HG02970 (cell line): ENCODE data around the gene IFIT5.
"Not testable (repeated sequence)": the region's sequence is repeated elsewhere in the genome, so short reads cannot be mapped to it uniquely, and the experiment has no call there.

Experiments used
- ATAC-seq: cut with Tn5 transposase; IDR thresholded peaks from one replicate; pipeline ENCODE4 v1.9.1; 2021; ENCODE audit warnings: mild to moderate bottlenecking, moderate library complexity, moderate number of reproducible peaks; ENCODE audit not compliant: unreplicated experiment, low FRiP score

Gene IFIT5

GRCh38 chr10:89425000-89425399, 10.6 kb downstream of the IFIT5 start:
- ATAC-seq, result no peak

GRCh38 chr10:89426230-89426868, 12.0 kb downstream of the IFIT5 start:
- ATAC-seq, result no peak

DNA sequence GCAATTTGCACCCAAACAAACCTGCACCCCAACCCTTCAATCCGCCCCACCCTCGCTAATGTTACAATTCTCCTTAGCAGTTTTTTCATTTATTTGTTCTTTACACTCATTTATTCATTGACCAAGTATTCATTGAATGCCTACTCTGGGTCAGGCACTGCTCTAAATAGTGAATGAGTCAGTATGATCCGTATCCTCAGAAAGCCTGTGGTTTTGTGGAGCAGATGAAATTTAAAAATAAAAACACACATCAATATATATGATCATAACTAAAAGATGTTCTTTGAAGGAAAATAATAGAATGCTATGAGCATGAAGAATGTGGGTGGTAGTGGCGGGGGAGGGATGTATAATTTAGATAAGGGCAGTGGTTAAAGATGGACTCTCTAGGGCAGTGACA, 13.3 kb downstream of the IFIT5 start:
- no peak for ATAC-seq

- no peak for ATAC-seq
Measured at GRCh38 chr10:89428877-89429276, 14.5 kb downstream of the IFIT5 start.

DNA sequence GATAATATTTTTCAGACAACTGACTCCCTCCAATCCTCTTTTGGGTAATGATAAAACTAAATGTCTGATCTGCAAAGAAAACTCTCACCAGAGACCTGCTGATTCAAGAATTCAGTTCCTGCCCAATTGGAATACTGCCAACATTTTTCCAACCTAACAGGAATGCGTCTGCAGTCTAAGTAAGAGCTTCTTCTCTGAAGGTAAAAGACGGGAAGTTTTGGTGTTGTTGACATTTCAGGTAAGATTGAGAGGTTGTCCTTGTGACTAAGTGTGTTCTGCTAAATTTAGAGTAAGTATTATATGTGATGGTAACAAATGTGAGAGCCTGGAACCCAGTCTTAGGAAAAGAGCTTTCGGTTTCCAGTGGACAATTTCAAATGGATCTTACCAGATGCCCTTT, 17.6 kb downstream of the IFIT5 start:
- no peak for ATAC-seq

DNA sequence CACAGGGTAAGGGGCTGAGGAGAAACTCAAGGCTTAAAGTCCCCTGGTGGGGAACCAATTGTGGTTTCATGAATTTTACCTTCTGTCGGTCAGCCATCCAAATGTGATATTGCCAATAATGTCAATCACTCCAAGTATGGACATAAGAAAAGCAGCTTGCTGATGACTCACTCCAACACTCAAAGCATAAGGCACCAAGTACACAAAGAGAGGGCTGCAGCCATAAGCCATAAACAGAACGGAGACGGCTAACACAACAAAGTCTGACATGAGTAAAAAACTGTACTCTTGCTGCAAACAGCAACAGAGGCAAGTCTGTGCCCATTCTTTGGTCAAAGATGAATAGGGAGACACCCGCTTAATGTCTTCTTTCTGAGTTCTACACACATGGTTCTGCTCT, 24.2 kb downstream of the IFIT5 start:
- ATAC-seq, result no peak

- no peak for ATAC-seq
Measured at GRCh38 chr10:89440226-89441009, 26.1 kb downstream of the IFIT5 start.

GRCh38 chr10:89442289-89442688, 27.9 kb downstream of the IFIT5 start:
- no peak for ATAC-seq

DNA sequence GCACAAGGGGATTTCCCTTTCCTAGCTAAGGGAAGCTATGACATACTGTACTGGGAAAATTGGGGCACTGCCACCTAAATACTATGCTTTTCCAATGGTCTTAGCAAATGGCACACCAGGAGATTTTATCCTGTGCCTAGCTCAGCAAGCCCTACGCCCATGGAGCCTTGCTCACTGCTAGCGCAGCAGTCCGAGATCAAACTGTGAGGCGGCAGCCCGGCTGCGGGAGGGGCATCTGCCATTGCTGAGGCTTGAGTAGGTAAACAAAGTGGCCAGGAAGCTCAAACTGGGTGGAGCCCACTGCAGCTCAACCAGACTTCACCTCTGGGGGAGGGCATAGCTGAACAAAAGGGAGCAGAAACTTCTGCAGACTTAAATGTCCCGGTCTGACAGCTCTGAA, 30.5 kb downstream of the IFIT5 start:
- ATAC-seq, result not testable (repeated sequence)

DNA sequence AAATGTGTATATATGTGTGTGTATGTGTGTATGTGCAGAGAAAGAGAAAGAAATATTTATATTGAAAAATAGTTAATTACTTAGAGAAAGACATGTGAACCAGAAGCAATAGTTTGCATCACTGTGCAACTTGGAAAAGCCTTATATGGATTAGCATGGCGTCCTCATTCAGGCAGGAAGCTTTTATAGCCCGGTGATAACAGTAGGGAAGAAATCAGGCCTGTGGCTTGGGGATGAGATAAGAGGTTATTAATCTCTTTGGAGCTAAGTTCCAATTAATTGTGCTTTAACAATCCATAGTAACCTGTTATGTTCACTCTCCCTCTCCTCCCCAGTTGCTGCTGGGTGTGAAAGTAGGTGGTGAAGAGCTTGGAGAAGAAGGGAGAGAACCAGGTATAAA, 36.5 kb downstream of the IFIT5 start:
- ATAC-seq, result no peak

- no peak for ATAC-seq
Measured at GRCh38 chr10:89452193-89452592, 37.8 kb downstream of the IFIT5 start.

DNA sequence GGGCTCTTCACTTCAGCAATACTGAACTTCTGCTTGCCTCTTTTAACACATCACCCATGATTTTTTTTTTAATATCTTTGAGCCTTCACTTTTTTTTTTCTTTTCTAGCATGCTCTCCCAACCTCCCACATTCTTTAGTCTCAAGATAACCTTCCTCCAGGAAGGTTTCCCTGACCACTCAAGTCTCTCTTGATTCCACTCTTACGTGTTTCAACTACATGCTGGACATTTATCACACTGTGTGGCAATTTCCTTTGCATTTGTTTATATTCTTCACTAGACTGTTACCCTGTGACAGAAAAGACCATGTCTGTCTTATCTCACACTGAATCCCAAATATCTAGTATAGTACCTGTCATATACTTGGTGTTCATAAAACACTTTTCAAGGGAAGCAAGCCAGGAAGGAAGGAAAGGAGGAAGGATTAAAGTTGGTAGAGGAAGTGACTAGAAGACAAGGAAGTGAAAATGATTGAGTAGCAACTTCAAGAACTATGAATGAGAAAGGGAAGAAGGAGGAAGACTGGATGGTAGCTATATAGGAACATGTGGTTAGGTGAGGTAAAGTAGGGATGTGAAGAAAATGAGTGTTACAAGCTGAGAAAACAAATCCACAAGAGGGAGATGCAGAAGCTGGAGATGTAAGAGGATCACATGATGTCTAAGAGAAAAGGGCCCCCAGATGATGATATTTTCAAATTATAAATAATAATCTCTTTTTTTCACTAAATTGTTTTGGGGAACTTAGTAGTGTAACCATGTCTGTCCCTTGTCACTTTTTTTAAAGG, 40.4 kb downstream of the IFIT5 start:
- no peak for ATAC-seq

GRCh38 chr10:89458291-89458690, 43.9 kb downstream of the IFIT5 start:
- ATAC-seq, result no peak

DNA sequence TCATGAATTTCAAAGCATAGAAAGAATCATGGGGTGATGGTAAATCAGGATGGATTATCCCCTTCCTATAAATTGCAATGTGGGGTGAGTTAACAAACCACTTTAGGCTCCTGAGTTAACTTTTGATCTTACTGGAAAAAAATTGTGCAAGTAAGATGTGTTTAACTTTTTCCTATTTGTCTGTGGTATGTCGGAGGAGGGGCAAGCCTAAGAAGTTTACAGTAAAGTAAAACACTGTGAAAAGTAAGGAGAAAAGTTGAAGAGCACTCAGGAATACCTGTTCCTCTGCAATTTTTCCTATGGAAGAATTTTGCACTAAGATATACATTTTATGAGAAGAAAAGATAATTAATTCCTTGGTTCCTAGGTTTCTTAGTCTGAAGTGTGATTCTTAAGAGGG, 44.4 kb downstream of the IFIT5 start:
- ATAC-seq, result no peak

DNA sequence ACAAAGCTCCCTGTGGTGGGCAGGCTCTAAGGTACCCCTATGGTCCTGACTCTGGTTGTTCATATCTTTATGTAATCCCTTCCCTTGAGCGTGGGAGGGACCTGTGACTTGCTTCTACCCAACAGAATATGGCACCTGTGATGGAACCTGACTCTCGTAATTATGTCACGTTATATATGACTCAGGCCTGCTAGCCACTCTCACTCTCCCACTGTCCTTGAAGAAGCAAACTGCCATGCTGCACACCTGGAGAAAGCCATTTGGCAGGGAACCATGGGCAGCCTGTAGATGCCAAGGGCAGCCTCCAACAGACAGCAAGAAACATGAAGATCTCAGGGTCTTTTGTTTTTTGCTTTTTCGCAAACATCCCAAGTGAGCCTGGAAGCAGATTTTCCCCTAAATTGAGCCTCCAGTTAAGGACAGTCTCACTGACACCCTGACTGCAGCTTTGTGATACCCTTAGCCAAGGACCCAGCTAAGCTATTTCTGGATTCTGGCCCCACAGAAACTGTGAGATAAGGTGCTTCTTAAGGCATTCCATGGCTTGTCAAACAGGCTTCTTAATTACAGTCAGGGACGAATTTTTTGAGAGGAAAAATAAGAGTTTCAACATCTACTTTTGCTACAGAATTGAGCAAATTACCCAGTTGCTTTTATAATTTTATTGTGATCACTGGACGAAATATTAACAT, 49.6 kb downstream of the IFIT5 start:
- ATAC-seq, result no peak

DNA sequence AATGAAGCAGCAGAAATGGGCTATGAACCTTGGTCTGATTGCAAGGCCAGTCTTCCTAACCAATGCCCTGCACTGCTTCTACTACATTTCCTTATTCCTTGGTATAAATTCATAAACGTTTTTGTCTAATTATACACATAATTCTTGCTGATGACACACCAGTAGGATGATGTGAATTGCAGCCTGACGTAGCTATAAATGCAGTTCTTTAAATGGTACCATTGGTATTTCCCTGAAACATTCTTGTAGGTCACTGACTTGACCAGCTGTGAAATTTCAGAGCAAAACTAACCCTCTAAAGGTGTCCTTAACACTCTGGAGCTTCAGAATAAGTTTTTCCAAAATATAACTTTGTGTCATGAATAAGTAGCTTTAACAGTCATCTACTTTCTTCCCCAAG, 50.8 kb downstream of the IFIT5 start:
- no peak for ATAC-seq

GRCh38 chr10:89466599-89467035, 52.2 kb downstream of the IFIT5 start:
- ATAC-seq, result no peak

DNA sequence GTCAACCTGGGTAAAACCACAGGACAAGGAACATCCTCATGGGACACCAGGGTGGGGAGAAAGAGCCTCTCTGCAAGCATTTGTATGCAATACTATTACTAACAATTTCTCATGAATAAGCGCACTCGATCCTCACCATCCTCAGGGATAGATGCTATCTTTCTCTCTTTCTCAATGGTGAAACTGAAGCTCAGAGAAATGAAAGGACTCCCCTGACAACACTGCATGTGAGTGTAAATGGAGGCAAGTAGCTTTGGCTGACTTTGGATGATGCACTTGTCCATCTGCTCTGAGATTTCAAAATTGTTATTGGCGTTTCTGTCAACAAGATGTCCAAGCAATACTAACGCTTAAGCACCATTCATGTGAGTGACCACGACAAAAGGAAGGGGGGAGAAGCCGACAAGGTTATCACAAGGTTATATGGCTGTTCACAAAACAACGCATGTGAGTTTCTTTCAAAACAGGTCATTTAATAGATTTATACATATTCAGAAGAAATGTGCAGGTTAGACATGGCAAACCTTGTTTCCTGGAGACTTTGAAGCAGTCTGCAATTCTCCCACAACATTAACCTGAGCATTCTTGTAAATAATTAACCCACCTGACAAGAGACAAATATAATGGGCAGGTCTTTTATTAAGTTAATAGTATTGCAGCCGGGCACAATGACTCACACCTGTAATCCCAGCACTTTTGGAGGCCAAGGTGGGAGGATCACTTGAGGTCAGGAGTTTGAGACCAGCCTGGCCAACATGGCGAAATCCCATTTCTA, 54.0 kb downstream of the IFIT5 start:
- no peak for ATAC-seq

DNA sequence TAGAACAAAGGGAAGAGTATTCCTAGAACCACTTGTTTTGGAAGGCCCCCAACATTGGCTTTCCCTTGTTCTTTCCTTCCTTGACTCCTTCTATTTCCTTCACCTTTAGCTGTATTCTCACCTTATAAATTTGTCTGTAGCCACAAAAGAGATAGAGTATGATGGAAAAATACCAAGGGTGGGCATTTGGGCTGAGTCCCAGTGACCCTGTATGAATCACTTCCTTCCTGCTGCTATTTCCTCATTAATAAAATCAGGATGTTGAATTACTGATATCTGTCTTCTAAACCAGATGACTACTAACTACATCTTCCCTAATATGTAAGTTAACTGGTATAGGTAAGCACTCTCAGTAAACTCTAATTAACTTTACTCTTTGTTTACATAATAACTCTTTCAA, 55.1 kb downstream of the IFIT5 start:
- no peak for ATAC-seq
